ENCODE results near the gene WWOX. TPM values are rescaled to one million over a fixed set of nuclear protein-coding genes. Genes with fewer than 3 reads are reported as not detected.

WWOX gene
- total RNA-seq, 1 experiment from 2014 or later, result 15.6 TPM

DNA sequence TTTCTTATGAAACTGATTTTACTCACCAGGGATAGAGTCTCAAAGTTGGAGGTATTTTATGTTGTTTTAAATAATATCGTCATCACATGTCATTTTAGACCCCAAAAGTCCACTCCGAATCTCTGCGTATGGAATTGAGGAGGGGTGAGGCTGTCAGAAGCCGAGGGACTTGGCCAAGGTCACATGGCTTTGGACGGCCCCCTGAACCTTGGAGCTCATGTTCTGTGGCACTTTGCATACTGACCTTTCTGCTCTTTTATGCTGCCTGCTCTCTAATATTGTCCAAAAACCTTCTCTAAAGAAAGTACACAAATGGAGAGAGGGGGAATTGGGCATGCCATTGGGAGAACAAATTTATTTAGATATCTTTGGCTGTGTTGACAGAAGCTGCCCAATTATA, 700.0 kb downstream of the WWOX start:
- no peak overlapping the region for H3K4me3 Mint-ChIP-seq
- H3K4ac ChIP-seq (ENCODE audit: low read depth, low read length), result no peak overlapping the region
- H3K23ac ChIP-seq (ENCODE audit: insufficient read length, low read depth, low read length), result no peak overlapping the region
- H3K9me3 ChIP-seq (ENCODE audit: control insufficient read depth, low read depth, low read length), result no peaks in the 10 kb centered on the region
- H3K27me3 ChIP-seq (ENCODE audit: insufficient read depth, low read length), result no peaks in the 10 kb centered on the region
- no peak overlapping the region for H2BK15ac ChIP-seq (ENCODE audit: low read depth, low read length)
- no peak overlapping the region for H3K18ac ChIP-seq (ENCODE audit: insufficient read length, low read depth, low read length)
- H3K9ac ChIP-seq (ENCODE audit: extremely low read depth, insufficient read length, low read length), result no peak overlapping the region
- peaks cover 5% of the 10 kb centered on the region for H3K27me3 Mint-ChIP-seq (ENCODE audit: low read depth)
- no peak overlapping the region for H3K27ac ChIP-seq (ENCODE audit: insufficient read length, low read depth, low read length)
- TF ChIP-seq, protein P1, sequence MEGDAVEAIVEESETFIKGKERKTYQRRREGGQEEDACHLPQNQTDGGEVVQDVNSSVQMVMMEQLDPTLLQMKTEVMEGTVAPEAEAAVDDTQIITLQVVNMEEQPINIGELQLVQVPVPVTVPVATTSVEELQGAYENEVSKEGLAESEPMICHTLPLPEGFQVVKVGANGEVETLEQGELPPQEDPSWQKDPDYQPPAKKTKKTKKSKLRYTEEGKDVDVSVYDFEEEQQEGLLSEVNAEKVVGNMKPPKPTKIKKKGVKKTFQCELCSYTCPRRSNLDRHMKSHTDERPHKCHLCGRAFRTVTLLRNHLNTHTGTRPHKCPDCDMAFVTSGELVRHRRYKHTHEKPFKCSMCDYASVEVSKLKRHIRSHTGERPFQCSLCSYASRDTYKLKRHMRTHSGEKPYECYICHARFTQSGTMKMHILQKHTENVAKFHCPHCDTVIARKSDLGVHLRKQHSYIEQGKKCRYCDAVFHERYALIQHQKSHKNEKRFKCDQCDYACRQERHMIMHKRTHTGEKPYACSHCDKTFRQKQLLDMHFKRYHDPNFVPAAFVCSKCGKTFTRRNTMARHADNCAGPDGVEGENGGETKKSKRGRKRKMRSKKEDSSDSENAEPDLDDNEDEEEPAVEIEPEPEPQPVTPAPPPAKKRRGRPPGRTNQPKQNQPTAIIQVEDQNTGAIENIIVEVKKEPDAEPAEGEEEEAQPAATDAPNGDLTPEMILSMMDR (conservative IDR thresholded peaks at IDR 0.05), result no peak
- no CpG with 5 or more reads among the region's 5 CpGs for WGBS (ENCODE audit: extremely low coverage, insufficient read length, low lambda C conversion rate)
- H4K91ac ChIP-seq (ENCODE audit: insufficient read length, low read depth, low read length), result no peak overlapping the region
- H3K23me2 ChIP-seq (ENCODE audit: insufficient read length, low read depth, low read length, poor library complexity, severe bottlenecking), result no peaks in the 10 kb centered on the region
- H3K56ac ChIP-seq (ENCODE audit: insufficient read length, low read depth, low read length), result no peak overlapping the region
- no peak overlapping the region for H3K14ac ChIP-seq (ENCODE audit: insufficient read depth, low read length)
- DNase-seq, result no peak
- no peaks in the 10 kb centered on the region for H3K4me1 ChIP-seq (ENCODE audit: insufficient read depth, low read length)
- no peaks in the 10 kb centered on the region for H4K20me1 ChIP-seq (ENCODE audit: control insufficient read depth, insufficient read depth, insufficient read length)
- no peak overlapping the region for H2BK20ac ChIP-seq (ENCODE audit: low read depth, low read length, poor library complexity, severe bottlenecking)
- no peak overlapping the region for H4K8ac ChIP-seq (replicated peaks; ENCODE audit: insufficient read length, low read depth, low read length)
- H3K79me2 ChIP-seq (ENCODE audit: insufficient read depth, low read length), result no peaks in the 10 kb centered on the region
- H3K4me2 ChIP-seq (ENCODE audit: insufficient read depth, insufficient read length, low read length), result no peak overlapping the region
- H3K27ac Mint-ChIP-seq, result no peak overlapping the region; a peak in 1 of 7 replicates
- H2BK120ac ChIP-seq (ENCODE audit: low read depth, low read length, poor library complexity, severe bottlenecking), result no peak overlapping the region
- no peak overlapping the region for H2AK5ac ChIP-seq (ENCODE audit: insufficient read length, low read length)
- no peak overlapping the region for H2BK5ac ChIP-seq (ENCODE audit: insufficient read length, low read length)
- H2BK12ac ChIP-seq (ENCODE audit: insufficient read length, low read depth, low read length), result no peak overlapping the region
- H3K4me1 Mint-ChIP-seq, result no peaks in the 10 kb centered on the region
- no peak overlapping the region for H3T11ph ChIP-seq (ENCODE audit: low read length)
- H3K36me3 Mint-ChIP-seq (ENCODE audit: insufficient read depth in 1 of 3, low read depth in 3 of 3), result no peaks in the 10 kb centered on the region
- H3K79me1 ChIP-seq (ENCODE audit: insufficient read depth, low read depth, low read length, poor library complexity, severe bottlenecking), result no peaks in the 10 kb centered on the region
- H3K9me3 Mint-ChIP-seq, result no peaks in the 10 kb centered on the region
- no peak overlapping the region for H2AFZ ChIP-seq (ENCODE audit: low read length)
- H4K5ac ChIP-seq (ENCODE audit: insufficient read length, low read depth, low read length), result no peak overlapping the region
